Measurements from ENCODE around the gene PARP12.

- TF ChIP-seq CTCF (IDR thresholded peaks at IDR 0.05): no peak
- TF ChIP-seq EZH2 (IDR thresholded peaks at IDR 0.05): no peak
Measured at GRCh38 chr7:140042386-140042670, 20.4 kb downstream of the PARP12 start.

Measured in neural progenitor cell (in vitro differentiated cells).